Fibroblast of lung (primary cell): ENCODE data around the gene LINC00237. TPM values are rescaled to one million over a fixed set of nuclear protein-coding genes. Genes with fewer than 3 reads are reported as not detected.

Source experiments
- DNase-seq, 2 donors: peaks; one replicate each; pipeline versions ENCODE4 v3.0.0 to v3.0.0-alpha.2; 2010; ENCODE audit warnings: low read depth in 2 of 2
- H2AFZ ChIP-seq: 2 replicates; pipeline ENCODE4 v1.5.1; 2012; ENCODE audit warnings: low read length, control low read depth, inconsistent platforms
- H3K27ac ChIP-seq: 2 replicates; pipeline ENCODE4 v1.5.1; 2011; ENCODE audit warnings: low read length, control low read depth; ENCODE audit not compliant: insufficient read depth
- H3K27me3 ChIP-seq: 2 replicates; pipeline ENCODE4 v1.5.1; 2011; ENCODE audit warnings: mild to moderate bottlenecking, low read length; ENCODE audit not compliant: control insufficient read depth, insufficient read depth
- H3K36me3 ChIP-seq: 2 replicates; pipeline ENCODE4 v1.5.1; 2011; ENCODE audit warnings: low read length; ENCODE audit not compliant: control insufficient read depth, insufficient read depth
- H3K4me1 ChIP-seq: 2 replicates; pipeline ENCODE4 v1.5.1; 2011; ENCODE audit warnings: low read length; ENCODE audit not compliant: control insufficient read depth, insufficient read depth; ENCODE audit errors: extremely low read depth
- H3K4me2 ChIP-seq: 2 replicates; pipeline ENCODE4 v1.5.1; 2011; ENCODE audit warnings: low read length, control low read depth; ENCODE audit not compliant: insufficient read depth; ENCODE audit errors: extremely low read depth
- H3K4me3 ChIP-seq, 4 experiments: fragments of 200-600 bp in 1 of 4; sonication (generic) in 1 of 4; replicated peaks in 1 of 4; 2 replicates each; pipeline ENCODE4 v1.5.1; 2011 to 2016; ENCODE audit warnings: low read length in 4 of 4, low read depth in 3 of 4, mild to moderate bottlenecking in 3 of 4, control low read depth in 2 of 4, inconsistent platforms in 1 of 4, mixed read lengths in 1 of 4; ENCODE audit not compliant: insufficient read depth in 1 of 4; ENCODE audit errors: control extremely low read depth in 1 of 4
- H3K79me2 ChIP-seq: 2 replicates; pipeline ENCODE4 v1.5.1; 2012; ENCODE audit warnings: mild to moderate bottlenecking, low read length, inconsistent platforms; ENCODE audit not compliant: control insufficient read depth, insufficient read depth
- H3K9ac ChIP-seq: 2 replicates; pipeline ENCODE4 v1.5.1; 2011; ENCODE audit warnings: mild to moderate bottlenecking, low read length, control low read depth; ENCODE audit not compliant: insufficient read depth
- H3K9me3 ChIP-seq: 2 replicates; pipeline ENCODE4 v1.5.1; 2012; ENCODE audit warnings: low read depth, low read length; ENCODE audit not compliant: control insufficient read depth, insufficient read depth
- H4K20me1 ChIP-seq: 2 replicates; pipeline ENCODE4 v1.5.1; 2011; ENCODE audit warnings: low read length; ENCODE audit not compliant: control insufficient read depth, insufficient read depth; ENCODE audit errors: extremely low read depth
- EZH2 ChIP-seq: IDR thresholded peaks from 2 replicates; pipeline ENCODE4 v1.5.1; 2012; ENCODE audit warnings: low read length, control low read depth, mild to moderate bottlenecking; ENCODE audit errors: missing control alignments
- polyA plus RNA-seq, 2 donors: library from polyadenylated mRNA; depleted of rRNA in 1 of 2; stranded (reverse) in 1 of 2; unstranded in 1 of 2; fragments of >200 nt; gene quantifications; 2 replicates each; pipeline ENCODE4 v1.2.1, GENCODE V29; 2011 to 2012; ENCODE audit warnings: missing spikeins in 1 of 2
- total RNA-seq: library from RNA; depleted of rRNA; stranded (reverse); fragments of >200 nt; gene quantifications from 2 replicates; pipeline ENCODE4 v1.2.1, GENCODE V29; 2014
- TF ChIP-seq, protein P1 (sequence below), 2 donors: IDR thresholded peaks in 1 of 2; conservative IDR thresholded peaks in 1 of 2; 1 replicate in 1 of 2; 2 replicates in 1 of 2; pipeline ENCODE4 v1.5.1; 2011 to 2012; ENCODE audit warnings: low read length in 2 of 2, control low read depth in 1 of 2, inconsistent platforms in 1 of 2, low read depth in 1 of 2, mild to moderate bottlenecking in 1 of 2

LINC00237 gene
- total and polyA plus RNA-seq, 2 donors (not counting 1 experiment from before 2014, with no cell fraction given), result not detected

DNA sequence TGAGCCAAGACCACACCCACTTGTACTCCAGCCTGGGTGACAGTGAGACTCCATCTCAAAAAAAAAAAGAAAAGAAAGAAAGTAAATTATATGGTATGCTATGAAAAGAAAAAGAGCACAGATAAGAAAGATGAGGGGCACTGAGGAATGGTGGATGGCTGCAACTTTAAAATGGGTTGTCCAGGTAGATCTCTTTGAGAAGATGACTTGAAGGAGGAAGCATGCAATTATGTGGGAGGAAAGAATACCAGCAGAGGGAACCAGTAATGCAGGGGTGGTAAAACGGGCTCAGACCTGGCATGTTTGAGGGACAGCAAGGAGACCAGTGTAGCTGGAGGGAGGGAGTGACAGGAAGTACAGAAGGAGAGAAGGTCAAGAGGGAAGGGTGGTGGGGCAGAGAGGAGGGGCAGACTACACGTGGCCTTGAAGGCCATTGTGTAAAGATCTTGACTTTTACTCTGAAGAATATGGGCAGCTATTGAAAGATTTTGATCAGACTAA, 22.3 kb downstream of the LINC00237 start:
- no peak overlapping the region for H3K4me2 ChIP-seq
- H3K9me3 ChIP-seq, result no peaks in the 10 kb centered on the region
- H3K4me3 ChIP-seq, result no peak overlapping the region
- TF ChIP-seq, protein P1, sequence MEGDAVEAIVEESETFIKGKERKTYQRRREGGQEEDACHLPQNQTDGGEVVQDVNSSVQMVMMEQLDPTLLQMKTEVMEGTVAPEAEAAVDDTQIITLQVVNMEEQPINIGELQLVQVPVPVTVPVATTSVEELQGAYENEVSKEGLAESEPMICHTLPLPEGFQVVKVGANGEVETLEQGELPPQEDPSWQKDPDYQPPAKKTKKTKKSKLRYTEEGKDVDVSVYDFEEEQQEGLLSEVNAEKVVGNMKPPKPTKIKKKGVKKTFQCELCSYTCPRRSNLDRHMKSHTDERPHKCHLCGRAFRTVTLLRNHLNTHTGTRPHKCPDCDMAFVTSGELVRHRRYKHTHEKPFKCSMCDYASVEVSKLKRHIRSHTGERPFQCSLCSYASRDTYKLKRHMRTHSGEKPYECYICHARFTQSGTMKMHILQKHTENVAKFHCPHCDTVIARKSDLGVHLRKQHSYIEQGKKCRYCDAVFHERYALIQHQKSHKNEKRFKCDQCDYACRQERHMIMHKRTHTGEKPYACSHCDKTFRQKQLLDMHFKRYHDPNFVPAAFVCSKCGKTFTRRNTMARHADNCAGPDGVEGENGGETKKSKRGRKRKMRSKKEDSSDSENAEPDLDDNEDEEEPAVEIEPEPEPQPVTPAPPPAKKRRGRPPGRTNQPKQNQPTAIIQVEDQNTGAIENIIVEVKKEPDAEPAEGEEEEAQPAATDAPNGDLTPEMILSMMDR (conservative IDR thresholded peaks at IDR 0.05 in 1 of 2, IDR thresholded peaks at IDR 0.05 in 1 of 2; ENCODE audit: low read depth in 1 of 2, low read length in 2 of 2), result no peak
- TF ChIP-seq EZH2, result no peak
- H3K9ac ChIP-seq, result no peak overlapping the region
- no peaks in the 10 kb centered on the region for H3K79me2 ChIP-seq
- no peaks in the 10 kb centered on the region for H4K20me1 ChIP-seq
- no peak overlapping the region for H2AFZ ChIP-seq
- DNase-seq, result no peak
- H3K27me3 ChIP-seq, result no peaks in the 10 kb centered on the region
- H3K36me3 ChIP-seq, result no peaks in the 10 kb centered on the region
- H3K4me1 ChIP-seq, result no peaks in the 10 kb centered on the region
- H3K27ac ChIP-seq, result no peak overlapping the region

DNA sequence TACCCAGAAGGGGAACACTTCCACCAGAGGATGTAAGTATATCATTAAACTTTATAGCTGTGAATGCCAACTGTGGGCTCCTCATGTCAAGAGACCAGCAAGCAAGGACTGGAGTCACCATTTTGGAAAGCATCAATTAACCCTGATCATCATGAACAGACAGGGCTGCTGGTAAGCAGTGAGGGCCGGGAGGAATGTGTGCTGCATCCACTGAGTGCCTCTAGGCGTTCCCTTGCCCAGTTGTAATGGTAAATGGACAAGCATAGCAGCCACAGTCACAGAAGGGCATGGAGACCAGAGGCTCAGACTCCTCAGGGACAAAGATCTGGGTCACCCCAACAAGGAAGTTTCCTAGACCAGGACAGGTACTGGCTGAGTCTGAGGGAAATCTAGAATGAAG, 23.6 kb downstream of the LINC00237 start:
- no peak overlapping the region for H3K9ac ChIP-seq
- no peaks in the 10 kb centered on the region for H3K27me3 ChIP-seq
- no peak overlapping the region for H3K4me3 ChIP-seq
- H3K4me1 ChIP-seq, result no peaks in the 10 kb centered on the region
- TF ChIP-seq, protein P1 (conservative IDR thresholded peaks at IDR 0.05 in 1 of 2, IDR thresholded peaks at IDR 0.05 in 1 of 2; ENCODE audit: low read depth in 1 of 2, low read length in 2 of 2), result no peak
- TF ChIP-seq EZH2, result no peak
- no peak overlapping the region for H3K27ac ChIP-seq
- H2AFZ ChIP-seq, result no peak overlapping the region
- H4K20me1 ChIP-seq, result no peaks in the 10 kb centered on the region
- H3K4me2 ChIP-seq, result no peak overlapping the region
- no peaks in the 10 kb centered on the region for H3K36me3 ChIP-seq
- H3K9me3 ChIP-seq, result no peaks in the 10 kb centered on the region
- no peaks in the 10 kb centered on the region for H3K79me2 ChIP-seq
- DNase-seq, result no peak

DNA sequence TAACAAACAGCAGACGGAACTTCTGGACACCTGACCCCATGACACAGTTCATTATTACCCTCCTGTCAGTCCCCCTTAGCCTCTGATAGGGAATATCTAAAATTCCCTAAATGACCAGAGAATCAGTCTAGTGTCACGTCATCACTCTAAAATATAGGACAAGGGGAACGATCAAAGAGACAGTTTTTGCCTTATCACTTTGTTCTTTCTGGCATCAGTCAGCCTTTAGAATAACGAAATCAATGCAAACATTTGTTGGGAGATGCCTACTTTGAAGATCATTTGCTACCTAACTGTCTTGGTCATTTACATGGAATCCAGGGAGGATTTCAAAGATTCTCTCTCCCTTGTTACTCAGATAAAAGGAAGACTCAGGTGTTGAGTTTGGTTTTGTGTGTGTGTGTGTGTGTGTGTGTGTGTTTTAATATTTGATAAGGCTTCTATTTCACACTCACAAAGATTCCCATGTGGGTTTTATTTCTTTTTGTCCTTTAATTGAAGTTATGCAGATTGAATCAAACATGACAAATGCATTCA, 28.3 kb downstream of the LINC00237 start:
- Histone ChIP-seq H3K27ac (no peak overlapping the region), H3K4me2 (no peak overlapping the region), H3K36me3 (no peaks in the 10 kb centered on the region), H2AFZ (no peak overlapping the region), H3K4me1 (no peaks in the 10 kb centered on the region), H3K27me3 (no peaks in the 10 kb centered on the region), H3K79me2 (no peaks in the 10 kb centered on the region), H3K9ac (no peak overlapping the region), H3K9me3 (no peaks in the 10 kb centered on the region), H3K4me3 (no peak overlapping the region), H4K20me1 (no peaks in the 10 kb centered on the region)
- TF ChIP-seq, protein P1 (conservative IDR thresholded peaks at IDR 0.05 in 1 of 2, IDR thresholded peaks at IDR 0.05 in 1 of 2; ENCODE audit: low read depth in 1 of 2, low read length in 2 of 2), result no peak
- no peak for TF ChIP-seq EZH2
- DNase-seq, result no peak
